Measurements from ENCODE around the gene CCDC141.

DNA sequence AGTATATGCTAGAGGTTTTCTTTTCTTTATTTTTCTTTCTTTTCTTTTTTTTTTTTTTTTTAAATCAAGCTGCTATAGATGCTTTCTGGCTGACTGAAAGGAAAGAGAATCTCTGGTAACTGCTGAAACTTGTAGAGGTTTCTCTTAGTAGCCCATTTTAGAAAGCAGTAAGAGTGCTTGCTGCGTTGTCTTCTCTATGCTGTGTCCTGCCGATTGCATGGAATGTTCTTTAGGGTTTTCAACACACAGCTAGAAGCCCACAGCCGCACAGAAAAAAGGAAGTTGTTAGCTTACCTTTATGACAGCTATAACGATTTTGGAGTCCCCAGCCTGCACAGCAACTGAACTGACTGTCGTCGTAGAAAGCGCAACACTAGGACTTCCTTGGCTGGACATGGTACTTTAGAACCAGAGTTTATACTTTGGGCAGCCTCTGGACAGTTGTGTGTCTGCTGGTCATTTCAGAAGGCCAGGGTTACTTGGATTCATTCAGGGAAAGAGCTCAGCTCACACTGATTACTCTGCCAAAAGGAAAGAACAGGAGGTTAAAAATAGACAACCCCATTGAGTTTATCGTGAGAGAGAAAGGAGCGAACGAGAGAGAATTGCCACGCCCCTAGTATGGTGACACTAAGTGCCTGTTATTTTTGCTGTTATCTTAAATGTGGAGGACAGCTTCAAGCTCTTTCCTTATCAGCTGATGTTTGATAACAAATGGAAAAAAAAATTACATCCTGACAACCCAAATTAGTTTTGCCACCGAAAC, at the start of gene CCDC141:
- TF ChIP-seq, protein P1, sequence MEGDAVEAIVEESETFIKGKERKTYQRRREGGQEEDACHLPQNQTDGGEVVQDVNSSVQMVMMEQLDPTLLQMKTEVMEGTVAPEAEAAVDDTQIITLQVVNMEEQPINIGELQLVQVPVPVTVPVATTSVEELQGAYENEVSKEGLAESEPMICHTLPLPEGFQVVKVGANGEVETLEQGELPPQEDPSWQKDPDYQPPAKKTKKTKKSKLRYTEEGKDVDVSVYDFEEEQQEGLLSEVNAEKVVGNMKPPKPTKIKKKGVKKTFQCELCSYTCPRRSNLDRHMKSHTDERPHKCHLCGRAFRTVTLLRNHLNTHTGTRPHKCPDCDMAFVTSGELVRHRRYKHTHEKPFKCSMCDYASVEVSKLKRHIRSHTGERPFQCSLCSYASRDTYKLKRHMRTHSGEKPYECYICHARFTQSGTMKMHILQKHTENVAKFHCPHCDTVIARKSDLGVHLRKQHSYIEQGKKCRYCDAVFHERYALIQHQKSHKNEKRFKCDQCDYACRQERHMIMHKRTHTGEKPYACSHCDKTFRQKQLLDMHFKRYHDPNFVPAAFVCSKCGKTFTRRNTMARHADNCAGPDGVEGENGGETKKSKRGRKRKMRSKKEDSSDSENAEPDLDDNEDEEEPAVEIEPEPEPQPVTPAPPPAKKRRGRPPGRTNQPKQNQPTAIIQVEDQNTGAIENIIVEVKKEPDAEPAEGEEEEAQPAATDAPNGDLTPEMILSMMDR (IDR thresholded peaks at IDR 0.05): no peak
- TF ChIP-seq ZFX (IDR thresholded peaks at IDR 0.05; ENCODE audit: borderline replicate concordance): no peak
